Heart left ventricle (tissue), 16 donors: ENCODE data around the gene TTBK2. TPM values are rescaled to one million over a fixed set of nuclear protein-coding genes. Genes with fewer than 3 reads are reported as not detected.

Experiments
- ATAC-seq, 4 donors: fragments of 200-7000 bp; cut with Tn5 transposase; one replicate each; pipeline ENCODE4 v1.9.1; 2020 to 2022; ENCODE audit warnings: moderate library complexity in 4 of 4, mild to moderate bottlenecking in 3 of 4, moderate number of reproducible peaks in 1 of 4
- DNase-seq, 5 donors: peaks; one replicate each; pipeline ENCODE4 v3.0.0-alpha.2; 2020
- H3K27ac ChIP-seq, 12 donors: fragments of 200-600 bp; sonication (generic) in 4 of 12; one replicate each; pipeline versions ENCODE4 v1.5.0 to v1.8.0; 2016 to 2022; ENCODE audit warnings: mild to moderate bottlenecking in 2 of 12
- H3K27me3 ChIP-seq, 9 donors: fragments of 200-600 bp; sonication (generic) in 2 of 9; one replicate each; pipeline versions ENCODE4 v1.5.1 to v1.8.0; 2016 to 2022; ENCODE audit warnings: mild to moderate bottlenecking in 3 of 9
- H3K36me3 ChIP-seq, 9 donors: fragments of 200-600 bp; sonication (generic) in 2 of 9; one replicate each; pipeline versions ENCODE4 v1.5.0 to v1.8.0; 2018 to 2022; ENCODE audit warnings: mild to moderate bottlenecking in 2 of 9
- H3K4me1 ChIP-seq, 12 donors: fragments of 200-600 bp; sonication (generic) in 4 of 12; one replicate each; pipeline versions ENCODE4 v1.5.0 to v1.8.0; 2016 to 2022; ENCODE audit warnings: mild to moderate bottlenecking in 3 of 12
- H3K4me3 ChIP-seq, 12 donors: fragments of 200-600 bp; sonication (generic) in 4 of 12; one replicate each; pipeline versions ENCODE4 v1.5.0 to v1.8.0; 2017 to 2022; ENCODE audit warnings: mild to moderate bottlenecking in 9 of 12, moderate library complexity in 4 of 12
- H3K9me3 ChIP-seq, 12 donors: fragments of 200-600 bp; sonication (generic) in 4 of 12; one replicate each; pipeline versions ENCODE4 v1.5.0 to v1.8.0; 2016 to 2022; ENCODE audit warnings: mild to moderate bottlenecking in 1 of 12
- CTCF ChIP-seq, 12 donors: fragments of 200-600 bp; sonication (generic) in 4 of 12; IDR thresholded peaks; one replicate each; pipeline versions ENCODE4 v1.5.0 to v1.8.0; 2018 to 2022; ENCODE audit warnings: antibody characterized with exemption in 12 of 12, mild to moderate bottlenecking in 5 of 12
- POLR2A ChIP-seq, 2 donors: fragments of 450-650 bp; IDR thresholded peaks; one replicate each; pipeline ENCODE4 v1.6.1; 2017; ENCODE audit warnings: antibody characterized with exemption in 2 of 2, mild to moderate bottlenecking in 2 of 2, moderate library complexity in 2 of 2
- WGBS, 4 donors: extraction: QIAGEN DNeasy Blood & Tissue Kit in 2 of 4; methylation state at CpG; one replicate each; pipeline versions ENCODE4 v1.1.5 to v1.1.7; 2013 to 2018; 5-methylcytosine and 5-hydroxymethylcytosine counted together
- intact Hi-C, 10 donors: fragments of 100-400 bp; cut with DNase I; formaldehyde crosslinking; loops; one replicate each; pipeline versions ENCODE4 v1.11.1 to v1.14.2; 2022
- polyA plus RNA-seq, 2 donors: library from polyadenylated mRNA; stranded (reverse); fragments of 200-250 nt; gene quantifications; one replicate each; pipeline ENCODE4 v1.2.3, GENCODE V29; 2013
- total RNA-seq, 9 donors: library from RNA; depleted of rRNA in 2 of 9; stranded (reverse); fragments of >200 nt in 2 of 9; fragmentation: NEBNext Ultra II Directional in 3 of 9; extraction: Animal tissue kit (Norgen Biotek cat#: 25700) in 3 of 9; gene quantifications; one replicate each; pipeline versions ENCODE4 v1.1.0 to v1.2.4, GENCODE V29; 2016 to 2023
- donor health status: ischemic (EF 13 %, LVEDD 7.1; RV severe dilation, severe dysfunction).
- donor health status: healthy with polysubstance abuse.
- donor health status: DM: no; HTN: yes; CAD: no.
- donor health status: DM: no; HTN: no; CAD: no.
- donor health status: ischemic (EF 25% LVEDD 6.9; RV normal size, moderate dysfunction).
- donor health status: ischemic (EF 25% LVEDD 5.7; RV mildly dilated, moderate dysfunction).
- donor health status: healthy.
- donor health status: DM: yes; HTN: yes; CAD: no.
- donor health status: ischemic (EF 35%, LVEDD 5.7; RV mildly dilated, moderate dysfunction).
- donor health status: nonischemic (EF 11% LVEDD 7.7; RV severe dilation, severe dysfunction).
- donor health status: DM: yes; HTN: yes; CAD: no.
- donor health status: PGD.
- donor health status: ischemic (EF 29% LVEDD 5.4; RV normal size, mild dysfunction).
- donor health status: nonischemic (EF 23%, LVEDD 6.1; RV moderate dilation, normal function).

TTBK2 gene
- total and polyA plus RNA-seq, 11 donors: 4.9 to 27.9 (median 19.1) TPM

GRCh38 chr15:42723068-42723467, 197.5 kb downstream of the TTBK2 start:
- H3K36me3 ChIP-seq: peaks cover 0 to 100% (median 95%) of the 10 kb centered on the region in 9 donors
- no peak overlapping the region for H3K27ac ChIP-seq
- H3K4me3 ChIP-seq: no peak overlapping the region
- no peak for ATAC-seq
- H3K27me3 ChIP-seq: no peaks in the 10 kb centered on the region
- H3K9me3 ChIP-seq: no peaks in the 10 kb centered on the region
- H3K4me1 ChIP-seq: no peaks in the 10 kb centered on the region
- intact Hi-C loops: no loop called here
- DNase-seq: no peak
- TF ChIP-seq POLR2A (IDR thresholded peaks at IDR 0.05): no peak
- TF ChIP-seq CTCF (IDR thresholded peaks at IDR 0.05): no peak
- WGBS, 4 donors: 90 to 96% (median 93%) methylated on average over 4 of the region's 4 CpGs

- Histone ChIP-seq H3K27me3 (no peaks in the 10 kb centered on the region), H3K36me3 (peaks cover 0 to 100% (median 88%) of the 10 kb centered on the region in 9 donors), H3K4me3 (no peak overlapping the region), H3K9me3 (no peaks in the 10 kb centered on the region), H3K27ac (peak overlapping the region in 1 of 12 donors; percentile 43), H3K4me1 (no peaks in the 10 kb centered on the region)
- 61 to 81% (median 73%) methylated on average over 3 of the region's 3 CpGs for WGBS, 4 donors
- ATAC-seq (no peak), DNase-seq (no peak)
- TF ChIP-seq POLR2A (IDR thresholded peaks at IDR 0.05): no peak
- no peak for TF ChIP-seq CTCF (IDR thresholded peaks at IDR 0.05)
- intact Hi-C loops: no loop called here
These were observed 198.7 kb downstream of the TTBK2 start for GRCh38 chr15:42721916-42722315.

GRCh38 chr15:42721016-42721415, 199.6 kb downstream of the TTBK2 start:
- Histone ChIP-seq H3K9me3 (no peaks in the 10 kb centered on the region), H3K4me3 (no peak overlapping the region), H3K36me3 (peaks cover 0 to 97% (median 79%) of the 10 kb centered on the region in 9 donors), H3K27me3 (no peaks in the 10 kb centered on the region), H3K4me1 (no peaks in the 10 kb centered on the region), H3K27ac (no peak overlapping the region)
- WGBS, 4 donors: 79 to 87% (median 81%) methylated on average over 6 of the region's 6 CpGs
- ATAC-seq (no peak), DNase-seq (no peak)
- intact Hi-C loops: no loop called here
- TF ChIP-seq CTCF (IDR thresholded peaks at IDR 0.05) (no peak), POLR2A (IDR thresholded peaks at IDR 0.05) (no peak)

- no peaks in the 10 kb centered on the region for H3K9me3 ChIP-seq
- H3K4me1 ChIP-seq: no peaks in the 10 kb centered on the region
- no peaks in the 10 kb centered on the region for H3K27me3 ChIP-seq
- 88 to 92% (median 90%) methylated on average over 3 of the region's 3 CpGs for WGBS, 4 donors
- DNase-seq: no peak
- no peak overlapping the region for H3K4me3 ChIP-seq
- TF ChIP-seq POLR2A (IDR thresholded peaks at IDR 0.05) (no peak), CTCF (IDR thresholded peaks at IDR 0.05) (no peak)
- H3K27ac ChIP-seq: no peak overlapping the region
- ATAC-seq: no peak
- H3K36me3 ChIP-seq: peaks cover 0 to 88% (median 70%) of the 10 kb centered on the region in 9 donors
- intact Hi-C loops: no loop called here
These were observed 200.5 kb downstream of the TTBK2 start for GRCh38 chr15:42720071-42720470.
